ENCODE measurements around the gene MLEC. TPM values are rescaled to one million over a fixed set of nuclear protein-coding genes. Genes with fewer than 3 reads are reported as not detected.
"Not testable (repeated sequence)": the region's sequence is repeated elsewhere in the genome, so short reads cannot be mapped to it uniquely, and the experiment has no call there.

MLEC gene
- total RNA-seq, 2 donors from 2014 or later = 188 to 195 TPM

GRCh38 chr12:120668868-120669840, 17.8 kb upstream of the MLEC start:
- Mint-ChIP-seq H3K4me3 (no peak overlapping the region), H3K36me3 (ENCODE audit: low read depth) (no peaks in the 10 kb centered on the region), H3K4me1 (peaks cover 5% of the 10 kb centered on the region), H3K9me3 (no peaks in the 10 kb centered on the region), H3K27ac (no peak overlapping the region), H3K27me3 (ENCODE audit: insufficient read depth) (no peaks in the 10 kb centered on the region)
- no peaks in the 10 kb centered on the region for H3K27me3 ChIP-seq (ENCODE audit: control insufficient read depth, insufficient read depth, low read length, poor library complexity, severe bottlenecking)
- H3K9ac ChIP-seq (ENCODE audit: extremely low read depth, low read length, poor library complexity, severe bottlenecking) = no peak overlapping the region
- H3K9me3 ChIP-seq (ENCODE audit: control insufficient read depth, low read length) = no peaks in the 10 kb centered on the region
- TF ChIP-seq CTCF (conservative IDR thresholded peaks at IDR 0.05) = no peak
- 68 to 76% methylated on average over 16 to 19 of the region's 19 CpGs for WGBS, 2 experiments (ENCODE audit: insufficient coverage in 1 of 2, insufficient read length in 1 of 2)
- H3K36me3 ChIP-seq (ENCODE audit: control insufficient read depth, insufficient read depth, low read length) = no peaks in the 10 kb centered on the region
- no peak overlapping the region for H3K4me3 ChIP-seq (ENCODE audit: low read length)
- H3K4me1 ChIP-seq (ENCODE audit: control insufficient read depth, insufficient read depth, low read length) = no peaks in the 10 kb centered on the region
- DNase-seq = peak; percentile 71
- peak overlapping the region; percentile 60 for H3K27ac ChIP-seq (ENCODE audit: low read depth, low read length)

- not testable (repeated sequence) for H3K9ac ChIP-seq (ENCODE audit: extremely low read depth, low read length, poor library complexity, severe bottlenecking); H3K9me3 ChIP-seq (ENCODE audit: control insufficient read depth, low read length); H3K4me1 ChIP-seq (ENCODE audit: control insufficient read depth, insufficient read depth, low read length); H3K4me3 ChIP-seq (ENCODE audit: low read length); H3K36me3 ChIP-seq (ENCODE audit: control insufficient read depth, insufficient read depth, low read length); H3K4me1 Mint-ChIP-seq; H3K9me3 Mint-ChIP-seq; H3K27ac ChIP-seq (ENCODE audit: low read depth, low read length); H3K4me3 Mint-ChIP-seq; H3K27me3 Mint-ChIP-seq (ENCODE audit: insufficient read depth); DNase-seq; H3K27me3 ChIP-seq (ENCODE audit: control insufficient read depth, insufficient read depth, low read length, poor library complexity, severe bottlenecking); H3K36me3 Mint-ChIP-seq (ENCODE audit: low read depth); H3K27ac Mint-ChIP-seq
- 85 to 92% methylated on average over 5 to 6 of the region's 6 CpGs for WGBS, 2 experiments (ENCODE audit: insufficient coverage in 1 of 2, insufficient read length in 1 of 2)
Measured at GRCh38 chr12:120670237-120670636, 16.7 kb upstream of the MLEC start.

GRCh38 chr12:120670667-120671066, 16.3 kb upstream of the MLEC start:
- H3K36me3 Mint-ChIP-seq (ENCODE audit: low read depth) = no peaks in the 10 kb centered on the region
- no peaks in the 10 kb centered on the region for H3K36me3 ChIP-seq (ENCODE audit: control insufficient read depth, insufficient read depth, low read length)
- H3K27ac Mint-ChIP-seq = no peak overlapping the region
- no peaks in the 10 kb centered on the region for H3K9me3 ChIP-seq (ENCODE audit: control insufficient read depth, low read length)
- TF ChIP-seq CTCF (conservative IDR thresholded peaks at IDR 0.05) = no peak
- H3K27me3 ChIP-seq (ENCODE audit: control insufficient read depth, insufficient read depth, low read length, poor library complexity, severe bottlenecking) = no peaks in the 10 kb centered on the region
- H3K27me3 Mint-ChIP-seq (ENCODE audit: insufficient read depth) = no peaks in the 10 kb centered on the region
- no peak overlapping the region for H3K27ac ChIP-seq (ENCODE audit: low read depth, low read length)
- WGBS, 2 experiments (ENCODE audit: insufficient coverage in 1 of 2, insufficient read length in 1 of 2) = 82 to 94% methylated on average over 5 of the region's 5 CpGs
- peaks cover 5% of the 10 kb centered on the region for H3K4me1 Mint-ChIP-seq
- no peaks in the 10 kb centered on the region for H3K9me3 Mint-ChIP-seq
- H3K4me3 Mint-ChIP-seq = no peak overlapping the region
- no peaks in the 10 kb centered on the region for H3K4me1 ChIP-seq (ENCODE audit: control insufficient read depth, insufficient read depth, low read length)
- no peak overlapping the region for H3K4me3 ChIP-seq (ENCODE audit: low read length)
- H3K9ac ChIP-seq (ENCODE audit: extremely low read depth, low read length, poor library complexity, severe bottlenecking) = no peak overlapping the region
- DNase-seq = no peak

All from endodermal cell (in vitro differentiated cells).